ENCODE measurements around the gene KDM4F. TPM values are rescaled to one million over a fixed set of nuclear protein-coding genes. Genes with fewer than 3 reads are reported as not detected.
"Not testable (repeated sequence)": the region's sequence is repeated elsewhere in the genome, so short reads cannot be mapped to it uniquely, and the experiment has no call there.

The KDM4F gene
- not detected for total RNA-seq

- H3K36me3 ChIP-seq; in situ Hi-C loops (cut with MboI; ENCODE audit: low pct_ligation_motif_present in 1 of 4, low pct_unique_long_range_greater_than_20kb in 1 of 4, low sequenced_read_pairs in 3 of 4); H3K27ac ChIP-seq; H3K4me1 ChIP-seq; H3K4me3 ChIP-seq; H3K9me3 ChIP-seq; DNase-seq; intact Hi-C loops (cut with DNase I; ENCODE audit: low total_unique reads): not testable (repeated sequence)
- 56% methylated on average over 3 of the region's 3 CpGs; no CpG with 5 or more reads in 1 of the 2 donors for WGBS, 2 donors (ENCODE audit: low coverage in 1 of 2)
- peaks cover 13% of the 10 kb centered on the region for H3K27me3 ChIP-seq
These were observed at the start of gene KDM4F for GRCh38 chr11:95049122-95049521. Gene KDM4F (plus strand): TSS chr11:95049422.

GRCh38 chr11:95003716-95004115 is 45.5 kb upstream of the KDM4F start:
- H3K4me1 ChIP-seq: no peaks in the 10 kb centered on the region
- no peak overlapping the region for H3K27ac ChIP-seq
- no peaks in the 10 kb centered on the region for H3K36me3 ChIP-seq
- H3K27me3 ChIP-seq: no peaks in the 10 kb centered on the region
- no peak for DNase-seq
- no peak overlapping the region for H3K4me3 ChIP-seq
- no peak for TF ChIP-seq POLR2A (IDR thresholded peaks at IDR 0.05)
- no peak for TF ChIP-seq POLR2AphosphoS5 (IDR thresholded peaks at IDR 0.05)
- no peak for TF ChIP-seq CTCF (IDR thresholded peaks at IDR 0.05)
- in situ Hi-C loops (cut with MboI; ENCODE audit: low pct_ligation_motif_present in 1 of 4, low pct_unique_long_range_greater_than_20kb in 1 of 4, low sequenced_read_pairs in 3 of 4): no loop called here
- no peaks in the 10 kb centered on the region for H3K9me3 ChIP-seq
- intact Hi-C loops (cut with DNase I; ENCODE audit: low total_unique reads): no loop called here

- no peaks in the 10 kb centered on the region for H3K27me3 ChIP-seq
- in situ Hi-C loops (cut with MboI; ENCODE audit: low pct_ligation_motif_present in 1 of 4, low pct_unique_long_range_greater_than_20kb in 1 of 4, low sequenced_read_pairs in 3 of 4): no loop called here
- no peak overlapping the region for H3K27ac ChIP-seq
- no peaks in the 10 kb centered on the region for H3K36me3 ChIP-seq
- no peak for TF ChIP-seq CTCF (IDR thresholded peaks at IDR 0.05)
- TF ChIP-seq EP300 (IDR thresholded peaks at IDR 0.05; ENCODE audit: low read depth): no peak
- TF ChIP-seq POLR2A (IDR thresholded peaks at IDR 0.05): no peak
- TF ChIP-seq POLR2AphosphoS5 (IDR thresholded peaks at IDR 0.05): no peak
- DNase-seq: no peak
- no peak overlapping the region for H3K4me3 ChIP-seq
- intact Hi-C loops (cut with DNase I; ENCODE audit: low total_unique reads): no loop called here
- no peaks in the 10 kb centered on the region for H3K4me1 ChIP-seq
- H3K9me3 ChIP-seq: no peaks in the 10 kb centered on the region
- WGBS, 2 donors (ENCODE audit: low coverage in 1 of 2): 80 to 85% methylated on average over 1 of the region's 1 CpG
These were observed 43.6 kb upstream of the KDM4F start for GRCh38 chr11:95005642-95006041.

- no peak for DNase-seq
- no peaks in the 10 kb centered on the region for H3K36me3 ChIP-seq
- intact Hi-C loops (cut with DNase I; ENCODE audit: low total_unique reads): no loop called here
- no peaks in the 10 kb centered on the region for H3K27me3 ChIP-seq
- no peak overlapping the region for H3K27ac ChIP-seq
- in situ Hi-C loops (cut with MboI; ENCODE audit: low pct_ligation_motif_present in 1 of 4, low pct_unique_long_range_greater_than_20kb in 1 of 4, low sequenced_read_pairs in 3 of 4): no loop called here
- no peaks in the 10 kb centered on the region for H3K9me3 ChIP-seq
- no peaks in the 10 kb centered on the region for H3K4me1 ChIP-seq
- H3K4me3 ChIP-seq: no peak overlapping the region
- TF ChIP-seq CTCF (IDR thresholded peaks at IDR 0.05) (no peak), POLR2AphosphoS5 (IDR thresholded peaks at IDR 0.05) (no peak), POLR2A (IDR thresholded peaks at IDR 0.05) (no peak), EP300 (IDR thresholded peaks at IDR 0.05; ENCODE audit: low read depth) (no peak)
These were observed 37.8 kb upstream of the KDM4F start for GRCh38 chr11:95011376-95011775.

- H3K27ac ChIP-seq: no peak overlapping the region
- H3K4me3 ChIP-seq: no peak overlapping the region
- TF ChIP-seq EP300 (IDR thresholded peaks at IDR 0.05; ENCODE audit: low read depth) (no peak), POLR2AphosphoS5 (IDR thresholded peaks at IDR 0.05) (no peak), CTCF (IDR thresholded peaks at IDR 0.05) (no peak), POLR2A (IDR thresholded peaks at IDR 0.05) (no peak)
- DNase-seq: no peak
- no peaks in the 10 kb centered on the region for H3K36me3 ChIP-seq
- 77 to 90% methylated on average over 3 to 12 of the region's 12 CpGs for WGBS, 2 donors (ENCODE audit: low coverage in 1 of 2)
- in situ Hi-C loops (cut with MboI; ENCODE audit: low pct_ligation_motif_present in 1 of 4, low pct_unique_long_range_greater_than_20kb in 1 of 4, low sequenced_read_pairs in 3 of 4): no loop called here
- no peaks in the 10 kb centered on the region for H3K27me3 ChIP-seq
- H3K9me3 ChIP-seq: no peaks in the 10 kb centered on the region
- intact Hi-C loops (cut with DNase I; ENCODE audit: low total_unique reads): no loop called here
- no peaks in the 10 kb centered on the region for H3K4me1 ChIP-seq
These were observed 34.9 kb upstream of the KDM4F start for GRCh38 chr11:95014184-95014821.
